ENCODE data around the gene CYP21A2. TPM values are rescaled to one million over a fixed set of nuclear protein-coding genes. Genes with fewer than 3 reads are reported as not detected.

The CYP21A2 gene
- total RNA-seq, 2 experiments from 2014 or later, result not detected

DNA sequence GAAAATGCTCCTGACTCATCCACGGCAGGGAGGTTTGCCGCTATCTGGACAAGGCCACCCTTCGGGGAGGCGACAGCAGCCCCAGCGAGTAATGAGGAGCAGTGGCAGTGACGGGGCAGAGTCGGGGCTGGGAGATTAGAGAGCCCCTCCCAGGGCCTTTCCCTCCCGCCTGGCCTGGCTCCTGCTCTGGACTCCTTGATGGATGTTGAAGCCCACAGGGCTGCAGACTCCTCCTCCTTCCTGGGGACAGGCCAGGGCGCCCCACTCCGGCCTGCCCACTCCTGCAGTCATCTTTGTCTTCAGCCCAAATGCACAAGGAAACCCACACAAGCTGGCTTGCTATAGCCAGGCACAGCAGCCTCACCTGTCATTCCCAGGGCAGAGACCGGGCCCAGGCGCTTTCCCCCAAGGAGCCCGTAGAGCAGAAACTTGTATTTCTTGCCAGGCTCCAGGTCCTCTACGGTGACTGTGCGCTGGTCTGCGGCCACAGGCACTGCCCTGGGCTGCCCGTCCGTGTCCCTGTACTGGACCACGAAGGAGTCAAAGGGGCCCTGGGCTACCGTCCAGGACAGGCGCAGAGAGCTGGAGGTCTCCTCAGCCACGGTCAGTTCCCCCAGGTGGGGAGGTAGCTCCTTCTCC is 7.7 kb downstream of the CYP21A2 start:
- Histone ChIP-seq H3K4me2 (ENCODE audit: low read length) (no peak overlapping the region), H3K9me3 (ENCODE audit: low read length) (no peaks in the 10 kb centered on the region), H2AFZ (ENCODE audit: low read length) (no peak overlapping the region), H3K4me3 (ENCODE audit: low read depth, low read length, poor library complexity, severe bottlenecking) (no peak overlapping the region), H3K27ac (ENCODE audit: low read depth, low read length, poor library complexity, severe bottlenecking) (no peak overlapping the region), H4K20me1 (ENCODE audit: insufficient read depth, low read length) (no peaks in the 10 kb centered on the region), H3K4me1 (ENCODE audit: insufficient read depth, low read length, poor library complexity, severe bottlenecking) (no peaks in the 10 kb centered on the region), H3K79me2 (ENCODE audit: insufficient read depth, low read depth, low read length) (no peaks in the 10 kb centered on the region), H3K36me3 (ENCODE audit: insufficient read depth, low read length) (no peaks in the 10 kb centered on the region), H3K9me2 (ENCODE audit: insufficient read depth, low read length) (no peaks in the 10 kb centered on the region)
- ChIA-PET CTCF (ENCODE audit: unreplicated experiment) (no interaction called here), POLR2A (no interaction called here)
- intact Hi-C loops (cut with micrococcal nuclease; ENCODE audit: unreplicated experiment), result no loop called here
- DNase-seq (ENCODE audit: low spot score), result no peak
- no TSS peak for BruUV-seq (replicated peaks)
- TF ChIP-seq, protein P1, sequence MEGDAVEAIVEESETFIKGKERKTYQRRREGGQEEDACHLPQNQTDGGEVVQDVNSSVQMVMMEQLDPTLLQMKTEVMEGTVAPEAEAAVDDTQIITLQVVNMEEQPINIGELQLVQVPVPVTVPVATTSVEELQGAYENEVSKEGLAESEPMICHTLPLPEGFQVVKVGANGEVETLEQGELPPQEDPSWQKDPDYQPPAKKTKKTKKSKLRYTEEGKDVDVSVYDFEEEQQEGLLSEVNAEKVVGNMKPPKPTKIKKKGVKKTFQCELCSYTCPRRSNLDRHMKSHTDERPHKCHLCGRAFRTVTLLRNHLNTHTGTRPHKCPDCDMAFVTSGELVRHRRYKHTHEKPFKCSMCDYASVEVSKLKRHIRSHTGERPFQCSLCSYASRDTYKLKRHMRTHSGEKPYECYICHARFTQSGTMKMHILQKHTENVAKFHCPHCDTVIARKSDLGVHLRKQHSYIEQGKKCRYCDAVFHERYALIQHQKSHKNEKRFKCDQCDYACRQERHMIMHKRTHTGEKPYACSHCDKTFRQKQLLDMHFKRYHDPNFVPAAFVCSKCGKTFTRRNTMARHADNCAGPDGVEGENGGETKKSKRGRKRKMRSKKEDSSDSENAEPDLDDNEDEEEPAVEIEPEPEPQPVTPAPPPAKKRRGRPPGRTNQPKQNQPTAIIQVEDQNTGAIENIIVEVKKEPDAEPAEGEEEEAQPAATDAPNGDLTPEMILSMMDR (conservative IDR thresholded peaks at IDR 0.05; ENCODE audit: low read length), result no peak
- TF ChIP-seq EZH2phosphoT487 (IDR thresholded peaks at IDR 0.05; ENCODE audit: borderline replicate concordance, low read depth, low read length), result no peak

GRCh38 chr6:32046450-32047083 is 8.4 kb downstream of the CYP21A2 start:
- Histone ChIP-seq H3K4me3 (ENCODE audit: low read depth, low read length, poor library complexity, severe bottlenecking) (no peak overlapping the region), H2AFZ (ENCODE audit: low read length) (no peak overlapping the region)

More at GRCh38 chr6:32046450-32047083, 8.4 kb downstream of the CYP21A2 start:
- no TSS peak for BruUV-seq (replicated peaks)
- H3K27ac ChIP-seq (ENCODE audit: low read depth, low read length, poor library complexity, severe bottlenecking), result no peak overlapping the region
- TF ChIP-seq, protein P1 (conservative IDR thresholded peaks at IDR 0.05; ENCODE audit: low read length), result no peak
- no peak for TF ChIP-seq EZH2phosphoT487 (IDR thresholded peaks at IDR 0.05; ENCODE audit: borderline replicate concordance, low read depth, low read length)
- H3K36me3 ChIP-seq (ENCODE audit: insufficient read depth, low read length), result no peaks in the 10 kb centered on the region
- no peaks in the 10 kb centered on the region for H4K20me1 ChIP-seq (ENCODE audit: insufficient read depth, low read length)
- H3K9me2 ChIP-seq (ENCODE audit: insufficient read depth, low read length), result no peaks in the 10 kb centered on the region
- H3K4me2 ChIP-seq (ENCODE audit: low read length), result no peak overlapping the region
- no peaks in the 10 kb centered on the region for H3K4me1 ChIP-seq (ENCODE audit: insufficient read depth, low read length, poor library complexity, severe bottlenecking)
- no peaks in the 10 kb centered on the region for H3K9me3 ChIP-seq (ENCODE audit: low read length)
- CTCF ChIA-PET (ENCODE audit: unreplicated experiment), result interaction anchor here (0.5 kb wide), 1 partner anchor 18 kb away, joined by 3 read pairs; no protein-coding TSS in a partner anchor
- H3K79me2 ChIP-seq (ENCODE audit: insufficient read depth, low read depth, low read length), result no peaks in the 10 kb centered on the region
- intact Hi-C loops (cut with micrococcal nuclease; ENCODE audit: unreplicated experiment), result no loop called here
- no peak for DNase-seq (ENCODE audit: low spot score)
- POLR2A ChIA-PET, result no interaction called here

Data from OCI-LY7 (cell line).